LNCAP (cell line): ENCODE measurements around the gene TNFRSF18.

Experiments used
- CTCF ChIP-seq: fragments of 450-650 bp; IDR thresholded peaks from 2 replicates; pipeline ENCODE4 v1.5.1; 2017; ENCODE audit warnings: mild to moderate bottlenecking

The TNFRSF18 gene

DNA sequence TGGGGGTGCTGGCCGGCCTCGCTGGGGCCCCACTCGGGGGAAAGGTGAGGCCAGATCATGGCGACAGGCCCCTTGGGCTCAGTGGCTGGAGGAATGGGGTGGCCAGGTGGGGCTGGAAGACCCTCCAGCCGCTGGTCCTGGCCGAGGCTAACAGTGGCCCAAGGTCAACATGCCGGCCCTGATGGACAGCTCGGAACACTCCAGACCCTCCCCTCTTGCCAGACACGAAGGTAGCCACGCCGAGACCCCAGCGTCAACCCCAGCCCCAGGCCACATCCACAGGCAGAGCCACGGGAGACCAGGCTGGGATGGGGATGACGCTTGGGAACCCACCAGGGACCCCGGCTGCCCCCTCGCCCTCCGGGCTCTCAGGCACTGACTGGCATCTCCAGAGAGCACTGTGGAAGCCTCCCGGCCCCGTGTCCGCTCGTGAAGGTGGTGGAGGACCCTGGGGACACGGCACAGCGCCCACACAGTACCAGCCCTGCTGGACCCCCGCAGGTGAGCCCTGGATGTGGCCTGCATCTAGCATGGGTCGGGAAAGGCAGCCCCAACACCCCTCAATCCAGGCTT is 41.0 kb upstream of the TNFRSF18 start:
- no peak for TF ChIP-seq CTCF

GRCh38 chr1:1246577-1247340 is 40.4 kb upstream of the TNFRSF18 start, which contains the start of gene C1QTNF12:
Gene C1QTNF12 (minus strand): TSS chr1:1246722. CDS start chr1:1246690, 32 bp downstream.
- no peak for TF ChIP-seq CTCF

DNA sequence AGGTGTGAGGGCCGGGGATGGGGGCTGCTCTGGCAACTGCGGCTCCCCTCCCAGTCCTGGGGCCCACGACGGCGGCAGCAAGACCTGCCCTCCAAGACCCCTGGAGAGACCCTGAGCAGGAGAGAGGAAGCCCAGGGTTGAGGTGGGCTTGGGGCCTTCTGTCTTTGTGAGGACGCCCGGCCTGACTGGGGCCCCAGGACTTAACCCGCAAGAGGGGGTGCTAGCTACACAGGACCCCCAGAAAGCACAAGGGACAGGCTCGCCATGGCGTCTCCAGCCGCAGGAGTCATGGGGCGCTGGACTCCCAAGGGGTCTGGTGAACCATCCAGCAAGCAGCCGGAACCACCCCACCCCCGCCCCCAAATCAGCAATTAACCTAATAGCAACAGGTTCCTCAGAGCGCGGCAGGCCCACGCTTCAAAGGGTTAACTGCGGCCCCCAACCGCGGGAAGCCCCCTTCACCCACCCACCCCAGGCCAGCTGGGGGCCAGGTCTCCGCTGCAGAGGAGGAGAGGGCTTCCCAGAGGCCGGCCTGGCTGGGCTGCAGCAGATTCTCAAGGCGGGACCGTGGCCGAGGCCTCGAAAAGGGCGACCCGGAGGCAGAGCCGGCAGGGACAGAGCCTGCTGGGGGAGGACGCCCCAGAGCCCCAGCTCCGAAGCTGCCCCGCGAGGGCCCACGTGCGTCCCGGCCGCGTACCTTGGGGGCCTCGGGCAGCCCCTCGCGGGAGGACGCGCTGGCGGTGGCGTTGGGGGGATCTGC is 39.6 kb upstream of the TNFRSF18 start:
- TF ChIP-seq CTCF = no peak

GRCh38 chr1:1245178-1245816 is 38.9 kb upstream of the TNFRSF18 start:
- no peak for TF ChIP-seq CTCF

GRCh38 chr1:1244192-1244811 is 37.9 kb upstream of the TNFRSF18 start:
- TF ChIP-seq CTCF = no peak

GRCh38 chr1:1243807-1244191 is 37.4 kb upstream of the TNFRSF18 start:
- no peak for TF ChIP-seq CTCF

DNA sequence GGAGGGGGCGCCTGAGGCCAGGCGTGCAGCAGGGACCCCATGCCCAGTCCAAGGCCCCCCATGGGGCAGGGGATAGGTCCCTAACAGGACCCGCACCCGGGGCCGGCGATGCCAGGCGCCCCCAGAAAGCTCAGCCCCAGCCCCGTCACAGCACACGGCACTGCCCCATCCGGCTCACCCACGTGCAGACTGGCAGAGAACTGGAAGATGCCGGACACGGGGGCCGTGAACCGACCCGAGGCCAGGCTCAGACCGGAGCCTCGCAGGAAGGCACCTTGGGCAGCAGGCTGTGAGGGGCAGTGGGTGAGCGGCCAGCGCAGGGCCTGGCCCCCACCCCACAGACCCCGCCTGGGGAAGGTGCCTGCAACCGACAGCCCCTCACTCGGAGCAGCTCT is 36.9 kb upstream of the TNFRSF18 start:
- no peak for TF ChIP-seq CTCF
